GM18508 (cell line): ENCODE measurements around the gene ZBTB20.

Experiments used
- ATAC-seq: cut with Tn5 transposase; IDR thresholded peaks from one replicate; pipeline ENCODE4 v1.9.1; 2021; ENCODE audit warnings: moderate number of reproducible peaks; ENCODE audit not compliant: insufficient read depth, unreplicated experiment

The ZBTB20 gene

DNA sequence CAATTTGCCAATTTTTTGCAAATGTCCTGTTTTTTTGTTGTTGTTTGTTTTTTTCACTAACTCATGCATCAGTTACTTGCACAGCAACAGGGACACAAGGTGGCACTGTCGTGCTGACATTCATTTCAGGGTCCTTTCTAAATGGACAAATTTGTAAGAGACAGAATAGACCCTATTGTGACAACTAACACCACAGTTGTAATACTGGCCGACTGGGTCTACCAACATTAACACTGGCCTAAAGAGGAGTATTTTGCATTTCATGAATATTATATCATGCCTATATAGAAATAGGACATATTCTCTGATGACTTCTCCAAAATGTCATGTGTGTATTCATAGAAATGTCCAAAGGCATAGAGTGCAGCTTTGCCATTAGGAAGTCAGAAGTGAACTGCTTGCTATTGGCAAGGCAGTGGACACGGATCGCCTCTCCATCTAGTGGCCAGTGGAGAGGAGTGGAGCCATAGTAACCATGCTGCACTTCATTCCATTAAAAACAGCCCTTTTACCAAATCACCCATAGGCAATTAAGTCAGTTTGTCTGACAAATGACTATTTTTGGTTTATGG is 54.8 kb downstream of the ZBTB20 start:
- peak; percentile 56 for ATAC-seq

DNA sequence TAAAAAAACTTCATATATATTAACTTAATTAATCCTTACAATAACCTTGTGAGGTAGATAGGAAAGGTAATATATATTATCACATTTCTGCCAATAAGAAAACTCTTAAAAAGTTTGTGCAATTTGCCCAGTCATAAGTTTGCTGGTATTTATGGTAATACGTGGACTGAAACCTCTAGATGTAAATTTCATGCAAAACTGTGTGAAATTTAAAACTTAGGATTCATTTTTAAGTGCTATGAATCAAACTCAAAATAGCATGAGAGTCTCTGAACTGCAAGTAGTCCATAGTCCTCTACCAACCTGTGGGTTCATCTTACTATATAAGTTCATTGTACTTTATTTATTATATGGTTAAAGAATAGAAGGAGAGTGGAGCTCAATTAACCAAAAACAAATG is 56.4 kb downstream of the ZBTB20 start:
- no peak for ATAC-seq

DNA sequence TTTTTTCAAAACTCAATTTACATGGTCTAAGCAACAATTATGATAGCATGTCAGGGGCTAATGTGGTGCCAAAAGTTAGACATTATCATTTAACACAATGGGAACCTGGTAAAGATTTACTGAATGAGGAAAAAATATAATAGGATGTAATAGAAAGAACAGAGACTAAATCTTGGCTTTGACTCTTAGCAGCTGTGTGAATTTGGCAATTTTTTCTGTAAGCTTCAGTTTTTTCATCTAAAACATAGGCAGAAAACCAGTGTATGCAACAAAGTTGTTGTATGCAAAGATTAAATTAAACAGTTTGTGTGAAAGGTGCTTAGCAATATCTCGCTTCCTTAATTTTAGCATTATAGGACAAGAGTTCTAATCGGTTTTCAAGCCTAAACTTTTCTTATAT is 57.6 kb downstream of the ZBTB20 start:
- no peak for ATAC-seq

DNA sequence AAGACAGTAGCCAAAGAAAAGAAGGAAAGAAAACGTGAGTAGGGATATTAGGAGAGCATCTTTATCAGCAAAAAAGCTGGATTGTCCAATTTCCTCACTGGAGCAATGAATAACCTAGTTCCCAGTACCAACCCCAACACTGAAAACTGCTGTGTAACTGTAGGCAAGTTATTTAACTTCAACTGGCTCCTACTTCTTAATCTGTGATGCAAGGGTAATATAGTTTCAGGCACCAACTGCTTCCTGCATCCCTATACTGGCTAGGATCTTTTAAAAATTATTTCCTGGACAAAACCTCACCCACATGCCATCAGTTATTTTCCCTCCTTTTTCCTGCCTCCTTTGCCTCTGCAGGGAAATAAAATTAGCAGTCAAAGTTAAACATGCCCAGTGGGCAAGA is 59.6 kb downstream of the ZBTB20 start:
- no peak for ATAC-seq

DNA sequence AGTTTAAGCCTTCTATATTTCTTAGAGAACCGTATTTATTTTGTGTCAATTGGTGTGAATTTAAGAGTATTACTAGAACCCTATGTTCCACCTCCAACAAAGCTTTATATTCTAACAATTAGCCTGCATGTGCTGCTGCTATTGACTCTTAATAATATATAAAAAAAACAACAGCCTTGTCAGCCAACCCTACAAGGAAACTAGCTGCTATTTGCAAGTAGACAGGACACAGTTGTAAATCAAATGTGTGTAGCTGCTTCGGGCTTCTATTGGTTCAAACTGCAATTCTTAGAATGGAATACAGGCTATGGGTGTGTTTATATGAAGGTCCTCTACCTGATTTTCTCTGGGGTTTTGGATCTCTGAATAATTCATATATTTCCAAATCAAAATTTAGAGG is 60.7 kb downstream of the ZBTB20 start:
- no peak for ATAC-seq

DNA sequence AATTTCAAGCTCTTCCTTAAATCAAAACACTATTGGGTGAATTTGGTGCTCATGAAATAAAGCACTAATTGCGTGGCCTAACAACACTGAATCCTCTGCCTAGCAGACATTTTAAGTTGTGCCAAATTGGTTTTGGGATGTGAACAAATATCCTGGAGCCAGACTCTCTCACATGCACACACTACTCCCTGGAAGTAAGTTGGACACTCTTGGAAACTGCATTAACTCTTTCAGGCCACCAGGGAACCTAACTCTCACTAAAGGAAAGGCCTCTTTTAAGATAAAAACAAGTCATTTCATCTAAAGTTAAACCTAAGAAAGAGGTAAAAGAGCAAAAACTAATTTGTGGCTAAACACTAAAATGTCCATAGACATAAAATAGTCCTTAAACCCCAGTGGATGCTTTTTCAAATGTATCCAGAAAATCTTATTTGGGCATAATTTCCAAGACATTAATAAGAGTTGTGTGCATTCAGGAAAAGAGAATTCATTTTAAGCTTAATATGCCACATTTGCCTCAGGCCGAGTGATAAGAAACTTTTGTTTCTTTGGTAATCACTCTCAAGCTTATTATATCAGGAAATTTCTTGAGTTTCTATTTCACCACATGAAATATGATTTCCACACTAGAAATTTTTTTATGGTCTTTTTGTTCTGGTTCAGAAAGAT is 61.8 kb downstream of the ZBTB20 start:
- ATAC-seq, result no peak

DNA sequence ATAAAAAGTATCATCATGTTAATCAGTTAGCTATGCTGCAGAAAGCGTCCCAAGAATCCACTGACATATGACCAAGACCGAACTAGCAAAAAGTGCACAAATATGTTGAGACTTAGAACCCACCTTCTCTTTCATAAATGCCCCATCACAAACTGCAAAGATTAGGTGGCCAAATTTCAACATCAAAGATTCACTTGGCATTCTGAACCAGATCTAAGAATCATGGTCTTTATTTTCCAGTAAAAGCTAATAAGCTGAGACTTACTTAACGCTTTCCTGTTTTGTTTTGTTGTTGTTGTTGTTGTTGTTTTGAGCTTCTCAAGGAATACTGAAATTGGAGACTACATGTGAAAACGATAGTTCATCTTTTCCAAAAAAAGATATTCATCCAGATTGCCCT is 62.4 kb downstream of the ZBTB20 start:
- ATAC-seq, result no peak

DNA sequence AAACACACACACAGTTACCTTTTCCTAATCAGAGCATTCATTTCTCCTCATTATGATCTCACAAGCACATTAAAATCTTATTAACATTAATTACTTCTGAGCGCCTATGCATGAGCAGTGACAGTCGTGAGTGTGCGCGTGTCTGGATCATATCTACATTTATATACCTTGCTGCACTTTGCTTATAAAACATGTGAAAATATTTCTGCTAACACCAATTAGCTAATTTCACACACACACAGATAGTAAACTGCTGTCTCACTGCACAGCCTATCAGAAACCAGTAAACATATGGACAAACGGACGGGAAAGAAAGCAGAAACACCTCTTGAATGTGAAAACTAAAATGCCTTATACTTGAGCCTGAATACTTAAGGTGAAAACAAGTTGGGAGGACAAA is 64.8 kb downstream of the ZBTB20 start:
- no peak for ATAC-seq

DNA sequence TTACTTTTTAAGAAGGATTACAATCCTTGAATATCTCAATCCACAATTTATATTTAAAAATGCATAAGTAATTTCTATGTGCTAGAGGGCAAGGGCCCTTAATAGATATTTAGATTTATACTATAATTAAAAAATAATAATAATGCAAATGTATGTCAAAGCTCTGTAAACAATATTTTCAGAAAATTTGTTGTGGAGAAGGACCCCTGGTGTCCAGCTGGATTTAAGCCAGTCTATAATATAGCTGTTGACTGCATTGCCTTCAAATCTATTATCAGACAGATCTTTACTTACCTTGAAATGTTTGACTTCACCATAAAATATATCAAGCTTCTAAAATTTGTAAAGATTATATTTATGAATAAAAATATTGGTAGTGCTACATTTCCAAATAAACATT is 65.6 kb downstream of the ZBTB20 start:
- ATAC-seq, result no peak

DNA sequence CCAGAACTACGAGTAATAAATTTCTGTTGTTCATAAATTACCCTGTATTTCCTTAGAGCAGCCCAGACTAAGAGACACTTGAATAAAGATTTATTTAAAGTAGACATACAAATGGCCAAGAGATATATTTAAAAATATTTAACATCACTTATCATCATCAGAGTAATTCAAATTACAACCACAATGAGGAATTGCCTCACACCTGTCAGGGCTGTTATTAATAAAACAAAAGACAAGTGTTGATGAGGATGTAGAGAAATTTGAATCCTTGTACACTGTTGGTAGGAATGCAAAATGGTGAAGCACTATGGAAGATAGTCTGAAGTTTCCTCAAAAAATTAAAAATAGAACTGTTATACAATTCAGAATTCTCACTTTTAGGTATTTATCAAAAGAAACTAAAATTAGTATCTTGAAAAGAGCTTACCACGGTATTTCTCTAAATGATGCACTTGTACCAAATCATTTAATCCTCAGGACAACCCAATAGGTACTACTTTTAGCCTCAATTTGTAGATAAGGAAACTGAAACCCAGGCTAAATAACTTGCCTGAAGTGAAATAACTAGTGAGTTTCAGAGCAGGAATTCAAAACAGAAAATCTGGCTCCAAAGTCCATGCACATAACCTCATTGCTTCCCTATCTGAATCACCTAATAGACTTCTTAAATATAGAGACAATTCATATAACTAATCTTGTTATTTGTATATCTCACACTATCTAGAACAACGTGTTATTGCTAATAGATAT is 69.4 kb downstream of the ZBTB20 start:
- ATAC-seq, result no peak

DNA sequence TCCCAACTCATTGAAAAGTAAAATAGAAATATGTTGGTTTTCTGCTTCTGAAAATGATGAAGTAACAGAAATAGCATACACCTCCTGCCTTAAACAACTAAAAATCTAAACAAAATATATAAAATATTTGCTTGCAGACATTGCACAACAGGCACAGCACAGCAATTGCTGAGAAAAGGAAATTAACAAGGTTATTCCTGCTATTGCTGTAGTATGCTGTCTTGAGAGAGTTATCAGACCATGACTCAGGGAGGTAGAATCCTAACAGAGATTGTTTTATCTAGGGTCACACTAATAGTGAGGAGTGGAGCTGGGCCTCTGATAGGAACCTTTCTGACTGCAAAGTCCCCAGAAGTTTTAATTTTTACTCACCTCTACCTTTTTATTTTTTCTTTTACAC is 72.6 kb downstream of the ZBTB20 start:
- ATAC-seq, result no peak

DNA sequence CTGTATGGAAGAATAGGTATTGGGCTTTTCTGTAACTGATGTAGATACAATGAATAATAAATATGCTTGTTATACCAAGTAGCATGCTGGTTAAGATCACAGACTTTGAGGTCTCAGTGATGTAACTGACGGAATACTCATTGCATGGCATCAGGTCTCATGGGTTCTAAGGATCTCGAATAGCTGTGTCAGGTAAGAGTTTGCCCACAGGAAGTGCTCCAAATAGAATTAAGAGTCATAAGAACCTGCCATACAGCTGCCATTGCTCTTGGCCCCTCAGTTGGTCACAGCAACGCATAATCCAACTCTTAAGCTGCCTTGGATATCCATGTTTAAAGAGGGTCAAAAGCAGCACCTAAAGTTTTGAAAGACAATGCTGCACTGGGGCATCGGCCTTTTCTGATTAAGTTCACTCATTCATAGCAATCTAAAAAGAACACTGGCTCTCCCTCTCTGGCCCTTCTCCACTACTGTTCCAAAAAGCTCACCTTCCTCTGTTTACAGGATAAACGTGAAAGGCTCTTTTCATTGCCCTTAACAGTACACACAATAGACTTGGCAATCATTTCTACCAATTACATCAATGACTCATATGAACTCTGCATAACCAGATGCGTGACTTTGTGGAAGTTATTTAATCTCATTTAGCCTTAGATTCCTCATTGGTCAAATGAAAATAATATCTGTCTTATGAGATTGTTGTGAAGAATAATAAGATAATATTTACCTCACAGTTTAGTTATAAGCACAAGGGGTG is 74.6 kb downstream of the ZBTB20 start:
- ATAC-seq, result no peak

DNA sequence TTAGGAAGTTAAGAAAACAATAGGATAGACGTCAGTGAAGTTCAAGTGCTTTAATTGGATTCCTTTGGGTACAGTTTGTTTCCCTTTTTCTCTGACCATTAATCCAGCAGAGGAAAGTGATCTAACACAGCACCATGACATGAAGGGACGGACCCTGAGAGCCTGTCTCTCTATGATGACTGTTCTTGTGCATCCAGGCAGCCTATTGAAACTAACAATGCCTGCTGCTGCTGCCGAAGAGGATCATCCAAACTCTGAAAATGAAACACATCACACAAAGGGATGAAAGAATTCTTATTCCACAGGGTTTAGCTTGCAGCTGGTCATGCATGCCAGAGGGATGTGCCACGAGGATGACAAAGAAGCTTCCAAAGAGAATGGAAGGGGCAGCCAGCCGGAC is 75.5 kb downstream of the ZBTB20 start:
- ATAC-seq, result no peak

DNA sequence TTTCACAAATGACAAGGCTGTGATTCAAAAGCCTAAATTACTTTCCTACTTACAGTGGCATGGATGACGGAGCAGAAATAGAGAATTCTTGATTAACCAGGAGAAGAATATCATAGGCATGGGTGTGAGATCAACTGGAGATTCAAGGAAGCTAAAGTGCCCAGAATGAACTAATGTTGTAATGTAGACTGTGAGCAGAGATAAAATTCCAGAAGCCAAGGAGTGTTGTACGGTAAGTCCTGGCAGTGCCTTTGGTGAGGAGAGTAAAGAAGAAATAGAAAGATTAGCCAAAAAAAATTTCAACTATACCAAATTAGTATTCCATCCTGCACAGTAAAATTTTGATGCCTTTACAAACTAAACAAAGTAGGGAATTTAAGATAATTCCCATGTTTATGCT is 75.9 kb downstream of the ZBTB20 start:
- ATAC-seq, result no peak

DNA sequence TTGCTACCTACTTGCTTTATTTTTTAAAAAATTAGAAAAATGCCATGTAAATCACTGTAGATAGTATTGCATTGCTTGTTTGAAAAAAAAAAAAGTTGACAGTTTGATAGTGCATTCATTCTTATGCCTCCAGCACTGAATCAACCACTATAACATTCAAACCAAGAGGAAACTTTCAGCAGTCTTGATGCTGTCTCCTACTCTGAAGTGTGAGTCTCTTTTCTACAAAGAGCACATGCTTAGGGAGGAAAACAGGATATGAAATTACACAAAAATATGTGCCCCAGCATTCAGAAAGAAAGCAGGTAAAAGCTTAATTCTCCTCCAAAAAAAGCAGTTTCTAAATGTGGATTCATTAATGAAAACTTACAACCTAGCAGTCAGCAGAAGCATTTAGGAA is 78.3 kb downstream of the ZBTB20 start:
- ATAC-seq, result no peak

DNA sequence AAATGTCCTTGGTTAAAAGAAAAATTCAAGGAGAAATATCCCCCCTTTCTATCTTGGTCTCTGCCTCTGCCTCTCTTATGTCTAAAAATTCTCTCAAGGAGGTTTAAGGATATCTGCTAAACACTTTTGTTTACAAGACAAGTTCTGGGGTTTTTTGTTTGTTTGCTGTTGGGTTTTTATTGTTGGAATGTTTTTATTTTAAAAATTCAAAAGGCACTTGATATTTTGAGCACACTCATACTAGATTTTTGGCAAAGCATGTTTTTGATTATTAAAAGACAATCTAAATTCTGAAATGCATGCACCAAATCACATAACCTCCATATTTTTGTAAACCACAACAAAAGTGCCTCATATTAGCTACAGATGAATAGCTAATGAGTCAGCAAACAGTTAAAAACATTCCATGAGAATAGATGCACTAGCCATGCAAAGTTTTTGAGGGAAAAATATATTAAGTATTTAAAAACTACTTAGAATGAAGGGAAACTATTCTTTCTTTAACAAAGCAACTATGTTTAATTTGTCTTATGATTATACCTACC is 84.6 kb downstream of the ZBTB20 start:
- ATAC-seq, result no peak

DNA sequence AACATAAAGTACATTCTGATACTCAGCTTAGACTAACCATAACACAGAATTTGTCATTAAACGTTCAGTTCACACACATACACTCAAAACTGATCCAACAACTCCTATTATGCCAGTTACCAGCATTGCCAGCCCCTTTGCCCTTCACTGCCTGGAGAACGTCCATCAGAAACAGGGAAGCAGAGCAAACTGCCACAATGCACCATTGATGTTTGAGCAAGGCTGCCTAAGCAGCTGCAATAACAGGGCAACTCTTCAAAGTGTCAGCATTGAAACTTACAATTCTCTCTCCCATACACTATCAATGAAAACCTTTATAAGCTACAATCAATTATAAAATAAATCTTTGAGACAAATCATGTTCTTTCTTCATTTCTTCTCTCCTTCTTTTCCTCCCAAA is 85.1 kb downstream of the ZBTB20 start:
- ATAC-seq, result no peak

DNA sequence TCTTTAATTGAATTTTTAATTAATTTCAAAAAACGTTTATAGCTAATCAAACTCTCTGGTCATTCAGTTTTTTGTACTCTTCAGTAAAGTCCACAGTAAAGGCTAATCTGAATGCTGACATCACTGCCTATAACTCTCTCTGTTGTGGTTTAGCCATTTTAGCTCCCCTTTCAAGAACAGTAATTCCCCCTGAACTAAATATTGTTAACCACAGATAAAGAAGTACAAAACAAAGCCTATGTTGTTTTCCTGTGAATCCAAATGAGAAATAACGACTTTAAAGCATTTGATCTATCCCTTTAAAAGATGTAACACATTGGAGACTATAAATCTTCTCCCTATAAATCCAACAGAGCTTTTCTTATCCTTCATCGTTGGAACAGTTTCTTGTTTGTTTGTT is 94.2 kb downstream of the ZBTB20 start:
- no peak for ATAC-seq

DNA sequence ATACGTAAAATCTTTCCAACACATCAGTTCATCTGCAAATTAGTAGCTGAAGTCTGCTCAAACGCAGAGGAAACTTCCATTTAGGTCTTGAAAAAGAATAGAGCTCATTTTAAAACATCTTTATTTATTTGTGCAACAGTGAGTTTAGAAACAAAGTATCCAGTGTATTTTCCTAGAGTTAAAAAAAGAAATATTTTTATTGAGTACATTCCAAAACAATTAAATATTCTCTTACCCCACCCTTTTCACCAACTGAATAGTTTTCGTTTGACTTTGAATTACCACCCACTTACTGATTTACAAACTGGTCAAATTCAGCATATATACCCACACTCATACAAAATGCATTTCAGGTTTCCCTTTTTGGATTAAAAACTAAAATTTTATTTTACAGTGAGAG is 104.7 kb downstream of the ZBTB20 start:
- no peak for ATAC-seq

DNA sequence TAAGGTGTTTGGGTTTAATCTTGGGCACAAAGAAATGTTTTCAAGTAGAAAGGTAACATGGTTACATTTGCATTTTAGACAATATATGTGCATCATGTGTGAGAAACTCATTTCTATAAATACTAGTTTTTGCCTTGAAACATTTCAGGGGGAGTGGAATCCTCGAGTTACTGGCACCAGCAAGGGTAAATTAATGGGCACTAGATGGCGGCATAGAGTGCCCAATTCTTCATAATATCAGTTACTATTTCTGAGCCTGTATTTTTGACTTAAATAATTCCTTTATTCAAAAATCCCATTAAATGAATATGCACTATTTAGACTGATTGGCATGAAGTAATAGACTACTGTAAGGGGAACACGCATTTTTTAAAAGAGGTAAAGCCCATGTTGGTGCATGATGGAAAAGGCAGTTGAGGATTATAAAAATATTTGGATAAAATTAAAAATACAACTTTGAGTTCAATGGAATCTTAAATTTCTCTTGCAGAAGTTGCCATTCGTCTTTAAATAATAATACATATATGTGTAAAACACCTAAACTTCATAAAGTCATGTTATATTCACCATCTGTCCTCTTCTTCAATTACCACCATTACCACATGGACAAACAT is 106.3 kb downstream of the ZBTB20 start:
- no peak for ATAC-seq
